ENCODE measurements around the gene GRK2. TPM values are rescaled to one million over a fixed set of nuclear protein-coding genes. Genes with fewer than 3 reads are reported as not detected.

GRK2 gene
- total RNA-seq, 2 experiments from 2014 or later = 280 to 397 TPM

GRCh38 chr11:67242548-67242947 is 23.7 kb upstream of the GRK2 start:
- POLR2A ChIA-PET = no interaction called here
- peaks cover 32% of the 10 kb centered on the region for H3K4me1 ChIP-seq (ENCODE audit: insufficient read depth, low read length, poor library complexity, severe bottlenecking)
- peaks cover 45% of the 10 kb centered on the region for H3K79me2 ChIP-seq (ENCODE audit: insufficient read depth, low read depth, low read length)
- H3K27ac ChIP-seq (ENCODE audit: low read depth, low read length, poor library complexity, severe bottlenecking) = no peak overlapping the region
- no peak overlapping the region for H2AFZ ChIP-seq (ENCODE audit: low read length)
- H3K36me3 ChIP-seq (ENCODE audit: insufficient read depth, low read length) = peaks cover 68% of the 10 kb centered on the region
- no TSS peak for BruUV-seq (replicated peaks)
- H3K4me2 ChIP-seq (ENCODE audit: low read length) = peak overlapping the region; percentile 91
- DNase-seq (ENCODE audit: low spot score) = no peak
- H3K4me3 ChIP-seq (ENCODE audit: low read depth, low read length, poor library complexity, severe bottlenecking) = peak overlapping the region; percentile 80
- intact Hi-C loops (cut with micrococcal nuclease; ENCODE audit: unreplicated experiment) = loop anchor here (5.0 kb wide), 1 partner anchor 160 kb away; no protein-coding TSS in a partner anchor
- peaks cover 23% of the 10 kb centered on the region; the same call in 1 of the 2 replicates for H4K20me1 ChIP-seq (ENCODE audit: insufficient read depth, low read length)
- CTCF ChIA-PET (ENCODE audit: unreplicated experiment) = no interaction called here
- TF ChIP-seq CTCF (conservative IDR thresholded peaks at IDR 0.05; ENCODE audit: low read length) (no peak), EZH2phosphoT487 (IDR thresholded peaks at IDR 0.05; ENCODE audit: borderline replicate concordance, low read depth, low read length) (no peak)
- H3K9me3 ChIP-seq (ENCODE audit: low read length) = no peaks in the 10 kb centered on the region
- H3K9me2 ChIP-seq (ENCODE audit: insufficient read depth, low read length) = no peaks in the 10 kb centered on the region

- H3K9me3 ChIP-seq (ENCODE audit: low read length) = no peaks in the 10 kb centered on the region
- CTCF ChIA-PET (ENCODE audit: unreplicated experiment) = no interaction called here
- H3K4me2 ChIP-seq (ENCODE audit: low read length) = peak overlapping the region; percentile 91
- peaks cover 45% of the 10 kb centered on the region for H3K79me2 ChIP-seq (ENCODE audit: insufficient read depth, low read depth, low read length)
- no peak overlapping the region for H2AFZ ChIP-seq (ENCODE audit: low read length)
- peaks cover 31% of the 10 kb centered on the region for H3K4me1 ChIP-seq (ENCODE audit: insufficient read depth, low read length, poor library complexity, severe bottlenecking)
- no peak for DNase-seq (ENCODE audit: low spot score)
- intact Hi-C loops (cut with micrococcal nuclease; ENCODE audit: unreplicated experiment) = loop anchor here (5.0 kb wide), 1 partner anchor 161 kb away; no protein-coding TSS in a partner anchor
- no peak overlapping the region for H3K27ac ChIP-seq (ENCODE audit: low read depth, low read length, poor library complexity, severe bottlenecking)
- H3K36me3 ChIP-seq (ENCODE audit: insufficient read depth, low read length) = peaks cover 73% of the 10 kb centered on the region
- no peak for TF ChIP-seq EZH2phosphoT487 (IDR thresholded peaks at IDR 0.05; ENCODE audit: borderline replicate concordance, low read depth, low read length)
- no peak for TF ChIP-seq CTCF (conservative IDR thresholded peaks at IDR 0.05; ENCODE audit: low read length)
- H4K20me1 ChIP-seq (ENCODE audit: insufficient read depth, low read length) = peaks cover 23% of the 10 kb centered on the region; the same call in 1 of the 2 replicates
- POLR2A ChIA-PET = no interaction called here
- H3K4me3 ChIP-seq (ENCODE audit: low read depth, low read length, poor library complexity, severe bottlenecking) = peak overlapping the region; percentile 80
- no TSS peak for BruUV-seq (replicated peaks)
- no peaks in the 10 kb centered on the region for H3K9me2 ChIP-seq (ENCODE audit: insufficient read depth, low read length)
These were observed 23.2 kb upstream of the GRK2 start for GRCh38 chr11:67243051-67243450.

GRCh38 chr11:67245046-67245445 is 21.2 kb upstream of the GRK2 start:
- Histone ChIP-seq H3K9me3 (ENCODE audit: low read length) (no peaks in the 10 kb centered on the region), H3K27ac (ENCODE audit: low read depth, low read length, poor library complexity, severe bottlenecking) (no peak overlapping the region), H2AFZ (ENCODE audit: low read length) (no peak overlapping the region), H4K20me1 (ENCODE audit: insufficient read depth, low read length) (peaks cover 17% of the 10 kb centered on the region; the same call in 1 of the 2 replicates), H3K4me1 (ENCODE audit: insufficient read depth, low read length, poor library complexity, severe bottlenecking) (peaks cover 16% of the 10 kb centered on the region), H3K79me2 (ENCODE audit: insufficient read depth, low read depth, low read length) (peaks cover 44% of the 10 kb centered on the region), H3K36me3 (ENCODE audit: insufficient read depth, low read length) (peaks cover 90% of the 10 kb centered on the region), H3K4me3 (ENCODE audit: low read depth, low read length, poor library complexity, severe bottlenecking) (no peak overlapping the region), H3K9me2 (ENCODE audit: insufficient read depth, low read length) (no peaks in the 10 kb centered on the region), H3K4me2 (ENCODE audit: low read length) (no peak overlapping the region)
- ChIA-PET CTCF (ENCODE audit: unreplicated experiment) (no interaction called here), POLR2A (no interaction called here)
- BruUV-seq (replicated peaks) = no TSS peak
- intact Hi-C loops (cut with micrococcal nuclease; ENCODE audit: unreplicated experiment) = no loop called here
- DNase-seq (ENCODE audit: low spot score) = no peak
- no peak for TF ChIP-seq EZH2phosphoT487 (IDR thresholded peaks at IDR 0.05; ENCODE audit: borderline replicate concordance, low read depth, low read length)
- TF ChIP-seq CTCF (conservative IDR thresholded peaks at IDR 0.05; ENCODE audit: low read length) = no peak
